SU-DHL-6 (cell line): ENCODE data around the gene RARS1.

Experiments used
- EZH2phosphoT487 ChIP-seq: fragments of 200-600 bp; sonication (generic), shearing (Covaris generic); conservative IDR thresholded peaks from 2 replicates; pipeline ENCODE4 v1.6.1; 2018; ENCODE audit warnings: mild to moderate bottlenecking, antibody characterized with exemption, low read length, moderate library complexity, mixed read lengths
- TF ChIP-seq, protein P1 (sequence below): fragments of 200-600 bp; sonication (generic); IDR thresholded peaks from one replicate; pipeline ENCODE4 v1.5.1; 2017; ENCODE audit warnings: antibody characterized with exemption, mild to moderate bottlenecking, low read length, moderate library complexity; ENCODE audit not compliant: insufficient read depth, poor library complexity, severe bottlenecking

DNA sequence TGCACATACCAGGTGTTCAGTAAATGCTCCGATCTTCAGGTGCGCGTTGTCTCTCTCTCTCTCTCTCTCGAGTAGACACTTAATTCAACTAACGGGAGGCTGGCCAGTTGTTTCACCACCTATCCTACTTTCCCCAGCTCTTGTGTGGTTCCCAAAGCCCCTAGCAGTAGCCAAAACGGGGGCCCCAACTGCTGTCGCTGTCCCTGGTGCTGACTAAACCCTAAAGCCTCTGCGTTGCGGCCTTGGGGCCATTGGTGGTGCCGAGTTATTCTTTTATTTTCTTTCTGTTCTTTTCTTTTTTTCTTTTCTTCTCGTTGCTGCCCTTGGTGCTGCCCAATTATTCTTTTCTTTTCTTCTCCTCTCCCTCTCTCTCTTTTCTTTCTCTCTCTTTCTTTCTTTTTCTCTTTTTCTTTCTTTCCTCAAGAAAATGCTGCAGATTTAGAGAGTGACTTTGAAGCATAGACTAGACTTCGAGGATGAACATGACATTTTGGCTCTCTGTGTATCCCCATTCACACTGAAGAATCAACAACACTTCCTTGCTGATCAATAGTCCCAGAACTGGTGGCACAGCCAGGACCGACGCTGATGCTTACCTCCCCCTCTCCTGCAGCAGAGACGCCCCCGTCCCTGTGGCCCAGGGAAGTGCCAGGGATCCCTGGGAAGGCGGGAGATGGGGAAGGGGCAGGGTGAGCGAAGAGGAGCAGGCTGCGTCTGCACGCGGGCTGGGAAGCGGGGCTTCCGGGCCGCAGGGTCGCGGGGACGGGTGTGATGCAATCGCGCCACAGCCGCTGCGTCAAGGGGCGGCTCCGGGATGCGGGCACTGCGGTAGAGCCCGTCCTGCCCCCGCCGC lies 42.5 kb downstream of the RARS1 start, which contains the start of gene FBLL1:
- TF ChIP-seq, protein P1, sequence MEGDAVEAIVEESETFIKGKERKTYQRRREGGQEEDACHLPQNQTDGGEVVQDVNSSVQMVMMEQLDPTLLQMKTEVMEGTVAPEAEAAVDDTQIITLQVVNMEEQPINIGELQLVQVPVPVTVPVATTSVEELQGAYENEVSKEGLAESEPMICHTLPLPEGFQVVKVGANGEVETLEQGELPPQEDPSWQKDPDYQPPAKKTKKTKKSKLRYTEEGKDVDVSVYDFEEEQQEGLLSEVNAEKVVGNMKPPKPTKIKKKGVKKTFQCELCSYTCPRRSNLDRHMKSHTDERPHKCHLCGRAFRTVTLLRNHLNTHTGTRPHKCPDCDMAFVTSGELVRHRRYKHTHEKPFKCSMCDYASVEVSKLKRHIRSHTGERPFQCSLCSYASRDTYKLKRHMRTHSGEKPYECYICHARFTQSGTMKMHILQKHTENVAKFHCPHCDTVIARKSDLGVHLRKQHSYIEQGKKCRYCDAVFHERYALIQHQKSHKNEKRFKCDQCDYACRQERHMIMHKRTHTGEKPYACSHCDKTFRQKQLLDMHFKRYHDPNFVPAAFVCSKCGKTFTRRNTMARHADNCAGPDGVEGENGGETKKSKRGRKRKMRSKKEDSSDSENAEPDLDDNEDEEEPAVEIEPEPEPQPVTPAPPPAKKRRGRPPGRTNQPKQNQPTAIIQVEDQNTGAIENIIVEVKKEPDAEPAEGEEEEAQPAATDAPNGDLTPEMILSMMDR: no peak
- no peak for TF ChIP-seq EZH2phosphoT487
